HG03469 (cell line): Measurements from ENCODE around the gene DPH5.
"Not testable (repeated sequence)": the region's sequence is repeated elsewhere in the genome, so short reads cannot be mapped to it uniquely, and the experiment has no call there.

ENCODE experiments used
- ATAC-seq: cut with Tn5 transposase; IDR thresholded peaks from one replicate; pipeline ENCODE4 v1.9.1; 2021; ENCODE audit warnings: mild to moderate bottlenecking, moderate library complexity, moderate number of reproducible peaks; ENCODE audit not compliant: unreplicated experiment

Gene DPH5

GRCh38 chr1:100995198-100995988, 30.2 kb downstream of the DPH5 start:
- no peak for ATAC-seq

GRCh38 chr1:100989306-100990077, 36.1 kb downstream of the DPH5 start:
- no peak for ATAC-seq

GRCh38 chr1:100988121-100988520, 37.5 kb downstream of the DPH5 start:
- ATAC-seq = no peak

GRCh38 chr1:100982793-100983192, 42.8 kb downstream of the DPH5 start:
- no peak for ATAC-seq

- no peak for ATAC-seq
Measured at GRCh38 chr1:100979631-100980030, 46.0 kb downstream of the DPH5 start.

GRCh38 chr1:100976936-100977335, 48.6 kb downstream of the DPH5 start:
- ATAC-seq = no peak

- ATAC-seq = no peak
Measured at GRCh38 chr1:100972185-100972584, 53.4 kb downstream of the DPH5 start.

- no peak for ATAC-seq
Measured at GRCh38 chr1:100971021-100971420, 54.6 kb downstream of the DPH5 start.

- ATAC-seq = no peak
Measured at GRCh38 chr1:100969327-100969726, 56.3 kb downstream of the DPH5 start.

- ATAC-seq = no peak
Measured at GRCh38 chr1:100968621-100969020, 57.0 kb downstream of the DPH5 start.

GRCh38 chr1:100960098-100960497, 65.5 kb downstream of the DPH5 start:
- no peak for ATAC-seq

- ATAC-seq = no peak
Measured at GRCh38 chr1:100959502-100960060, 66.0 kb downstream of the DPH5 start.

- no peak for ATAC-seq
Measured at GRCh38 chr1:100955322-100955721, 70.3 kb downstream of the DPH5 start.

- ATAC-seq = no peak
Measured at GRCh38 chr1:100953960-100954730, 71.4 kb downstream of the DPH5 start.

- ATAC-seq = not testable (repeated sequence)
Measured at GRCh38 chr1:100952970-100953369, 72.6 kb downstream of the DPH5 start.

- no peak for ATAC-seq
Measured at GRCh38 chr1:100952104-100952745, 73.4 kb downstream of the DPH5 start.

GRCh38 chr1:100950781-100951180, 74.8 kb downstream of the DPH5 start:
- no peak for ATAC-seq

GRCh38 chr1:100950337-100950736, 75.2 kb downstream of the DPH5 start:
- no peak for ATAC-seq

GRCh38 chr1:100949515-100950158, 75.9 kb downstream of the DPH5 start:
- ATAC-seq = peak; percentile 52
